Measurements from ENCODE around the gene CXXC4.

CXXC4 gene

DNA sequence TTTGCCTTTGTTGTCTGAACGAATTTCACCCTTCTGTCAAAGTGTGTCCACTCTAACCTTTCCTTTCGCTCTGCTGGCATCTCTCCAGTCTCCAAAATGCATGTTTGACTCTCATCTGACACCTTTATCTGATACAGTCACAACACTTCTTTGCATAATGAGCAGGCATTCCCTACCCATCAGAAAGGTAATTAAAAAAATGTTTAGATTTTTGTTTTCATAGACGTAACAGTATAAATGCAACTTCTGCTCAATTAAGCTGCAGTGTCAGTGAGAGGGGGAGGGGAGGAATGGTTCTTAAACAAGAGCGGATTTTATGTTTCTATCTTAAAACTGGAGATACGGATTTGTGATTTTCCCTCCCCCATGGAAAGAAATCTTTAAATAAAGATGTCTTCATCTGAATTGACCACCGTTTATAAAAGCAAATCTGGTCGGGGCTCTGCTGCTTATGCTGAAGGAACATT, 70.2 kb downstream of the CXXC4 start:
- DNase-seq (ENCODE audit: low read depth in 4 of 4, low spot score in 1 of 4), result no peak

DNA sequence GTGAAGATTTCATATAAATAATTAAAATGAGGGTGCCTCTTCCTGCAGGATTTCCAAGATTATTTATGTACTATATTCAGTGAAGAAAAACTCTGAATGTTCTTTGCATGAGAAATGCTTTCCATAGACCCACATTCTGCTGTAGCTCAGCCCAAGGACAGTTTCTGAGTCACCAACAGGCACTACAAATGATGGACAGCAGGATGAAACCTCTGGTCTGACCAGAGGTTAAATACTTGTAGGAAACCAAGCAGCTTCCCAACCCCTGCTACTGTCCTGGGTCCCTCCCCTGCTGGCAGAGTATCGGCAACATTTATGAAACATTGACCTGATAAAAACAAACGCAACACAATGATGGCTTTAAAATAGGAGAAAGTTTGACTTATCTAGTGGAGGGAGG, 73.1 kb downstream of the CXXC4 start:
- no peak for DNase-seq (ENCODE audit: low read depth in 4 of 4, low spot score in 1 of 4)

DNA sequence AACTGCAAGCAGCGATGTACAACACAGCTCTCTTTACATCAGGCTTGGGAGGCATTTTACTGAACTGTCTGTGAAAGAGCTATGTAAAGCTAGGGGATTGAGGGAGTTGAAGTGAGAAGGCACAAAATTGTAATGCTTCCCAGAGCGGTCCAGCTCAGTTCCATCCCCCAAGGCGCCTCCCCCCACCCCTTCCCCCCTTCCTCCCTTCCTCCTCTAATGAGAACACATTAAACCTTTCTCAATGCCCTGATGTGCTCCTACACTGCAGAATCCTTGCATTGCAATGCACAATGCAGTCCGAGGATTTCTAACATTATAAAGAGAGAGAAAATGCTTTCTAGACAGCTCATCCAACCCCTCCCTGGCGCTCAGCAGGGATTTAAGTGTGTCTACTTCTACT, 73.9 kb downstream of the CXXC4 start:
- no peak for DNase-seq (ENCODE audit: low read depth in 4 of 4, low spot score in 1 of 4)

Measured in stimulated activated CD4-positive, alpha-beta T cell treated with anti-CD3 and anti-CD28 coated beads, Interleukin-1b, Interleukin-23, amount 100 ng/mL, for 24 hours (primary cell).